ENCODE measurements around the gene PTGES2.

PTGES2 gene

GRCh38 chr9:128103589-128103962 is 24.0 kb downstream of the PTGES2 start:
- DNase-seq (ENCODE audit: low spot score): no peak

- DNase-seq (ENCODE audit: low spot score): peak; percentile 77
These were observed 24.5 kb downstream of the PTGES2 start for GRCh38 chr9:128102861-128103588.

GRCh38 chr9:128102196-128102595 is 25.3 kb downstream of the PTGES2 start:
- no peak for DNase-seq (ENCODE audit: low spot score)

- no peak for DNase-seq (ENCODE audit: low spot score)
These were observed 25.8 kb downstream of the PTGES2 start for GRCh38 chr9:128101690-128102089.

DNA sequence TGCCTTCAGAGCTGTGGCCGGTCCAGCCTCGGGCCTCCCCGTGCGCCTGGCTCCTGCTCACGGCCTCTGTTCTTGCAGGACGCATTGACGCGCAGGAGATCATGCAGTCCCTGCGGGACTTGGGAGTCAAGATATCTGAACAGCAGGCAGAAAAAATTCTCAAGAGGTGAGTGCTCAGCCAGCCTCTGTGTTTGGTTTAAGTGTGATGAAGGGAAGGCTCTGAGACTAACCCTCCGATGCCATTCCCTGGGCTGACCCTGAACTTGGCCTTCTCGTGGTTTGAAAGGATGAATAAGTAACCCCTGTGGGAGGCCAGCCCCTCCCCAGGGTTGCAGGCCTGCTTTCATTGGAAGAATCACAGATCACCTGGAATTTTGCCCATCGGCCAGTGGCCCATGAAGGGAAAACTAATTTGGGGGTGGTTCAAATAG is 26.3 kb downstream of the PTGES2 start:
- DNase-seq (ENCODE audit: low spot score): no peak

GRCh38 chr9:128100581-128100980 is 26.9 kb downstream of the PTGES2 start:
- no peak for DNase-seq (ENCODE audit: low spot score)

DNA sequence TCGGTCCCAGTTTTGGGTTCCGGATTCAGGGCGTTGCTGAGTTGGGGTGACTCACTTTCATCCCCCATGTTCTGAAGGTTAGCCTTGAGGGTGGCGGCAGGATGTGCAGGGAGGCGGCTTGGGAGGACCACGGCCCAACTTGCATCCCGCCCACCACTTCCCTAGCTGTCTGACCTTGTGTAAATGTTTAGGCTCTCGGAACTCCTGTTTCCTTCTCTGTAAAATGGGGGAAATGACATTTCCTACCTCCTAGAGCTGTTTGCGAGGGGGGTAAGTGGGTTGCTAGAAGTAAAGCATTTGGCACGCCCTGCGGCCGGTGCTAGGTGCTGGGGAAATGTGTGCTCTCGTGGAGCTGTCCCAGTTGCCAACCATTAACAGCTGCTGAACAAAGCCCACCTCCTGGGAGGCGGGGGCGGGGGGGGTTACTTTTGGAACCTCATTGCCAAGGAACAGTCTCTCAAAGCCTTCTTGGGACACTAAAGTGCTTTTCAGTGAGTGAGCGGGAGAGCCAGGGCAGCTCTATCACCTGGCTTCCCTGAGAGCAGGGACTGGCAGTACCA is 27.5 kb downstream of the PTGES2 start:
- DNase-seq (ENCODE audit: low spot score): no peak

GRCh38 chr9:128099231-128099931 is 28.1 kb downstream of the PTGES2 start:
- no peak for DNase-seq (ENCODE audit: low spot score)

GRCh38 chr9:128098297-128099230 is 29.0 kb downstream of the PTGES2 start:
- DNase-seq (ENCODE audit: low spot score): peak; percentile 86

GRCh38 chr9:128097543-128098296 is 29.8 kb downstream of the PTGES2 start:
- no peak for DNase-seq (ENCODE audit: low spot score)

- DNase-seq (ENCODE audit: low spot score): no peak
These were observed 30.7 kb downstream of the PTGES2 start for GRCh38 chr9:128096616-128097536.

DNA sequence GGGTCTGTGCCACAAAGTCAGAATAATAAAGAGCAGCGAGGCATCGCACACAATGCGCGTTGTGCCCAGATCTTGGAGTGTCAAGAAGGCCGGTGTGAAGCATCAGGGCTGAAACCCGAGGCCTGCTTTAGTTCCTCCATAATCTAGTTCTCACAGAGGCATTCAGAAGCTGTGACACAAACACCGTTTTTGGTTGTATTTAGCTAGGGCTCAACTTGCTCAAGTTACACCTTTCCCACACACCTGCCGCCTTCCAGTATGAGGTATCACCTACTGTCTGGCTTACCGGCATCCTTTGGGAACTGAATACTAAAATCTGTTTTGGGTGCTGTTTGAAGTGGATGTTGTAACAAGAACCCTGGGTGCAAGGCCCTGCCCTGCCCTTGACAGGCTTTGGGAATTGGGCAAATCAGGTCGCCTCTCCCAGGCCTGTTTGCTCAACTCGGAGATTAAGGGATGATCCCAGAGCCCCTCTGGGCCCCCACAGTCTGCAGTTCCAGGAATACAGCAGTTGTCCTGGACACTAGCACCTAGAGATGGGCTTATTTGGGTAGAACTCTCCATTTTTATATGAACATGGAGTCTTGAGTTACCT is 32.5 kb downstream of the PTGES2 start:
- DNase-seq (ENCODE audit: low spot score): no peak

- peak; percentile 39 for DNase-seq (ENCODE audit: low spot score)
These were observed 33.2 kb downstream of the PTGES2 start for GRCh38 chr9:128094166-128094949.

DNA sequence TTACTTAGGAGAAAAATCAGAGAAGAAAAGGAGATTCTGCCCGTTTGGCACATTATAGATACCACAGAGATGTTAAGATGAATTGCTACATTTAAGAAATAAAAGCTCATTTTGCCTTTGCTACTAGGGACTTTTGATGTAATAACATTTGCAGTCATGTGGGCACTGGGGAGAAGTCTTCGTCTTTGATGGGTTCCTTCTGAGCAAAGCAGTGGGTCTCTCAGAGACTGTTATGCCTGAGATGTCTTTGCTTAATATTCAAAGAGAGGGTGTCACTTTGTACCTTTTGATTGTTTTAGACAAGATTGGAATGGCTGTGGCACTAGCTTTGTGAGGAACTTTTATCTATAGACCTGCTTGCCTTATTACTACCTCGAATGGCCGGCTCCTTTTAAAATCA is 34.5 kb downstream of the PTGES2 start:
- no peak for DNase-seq (ENCODE audit: low spot score)

DNA sequence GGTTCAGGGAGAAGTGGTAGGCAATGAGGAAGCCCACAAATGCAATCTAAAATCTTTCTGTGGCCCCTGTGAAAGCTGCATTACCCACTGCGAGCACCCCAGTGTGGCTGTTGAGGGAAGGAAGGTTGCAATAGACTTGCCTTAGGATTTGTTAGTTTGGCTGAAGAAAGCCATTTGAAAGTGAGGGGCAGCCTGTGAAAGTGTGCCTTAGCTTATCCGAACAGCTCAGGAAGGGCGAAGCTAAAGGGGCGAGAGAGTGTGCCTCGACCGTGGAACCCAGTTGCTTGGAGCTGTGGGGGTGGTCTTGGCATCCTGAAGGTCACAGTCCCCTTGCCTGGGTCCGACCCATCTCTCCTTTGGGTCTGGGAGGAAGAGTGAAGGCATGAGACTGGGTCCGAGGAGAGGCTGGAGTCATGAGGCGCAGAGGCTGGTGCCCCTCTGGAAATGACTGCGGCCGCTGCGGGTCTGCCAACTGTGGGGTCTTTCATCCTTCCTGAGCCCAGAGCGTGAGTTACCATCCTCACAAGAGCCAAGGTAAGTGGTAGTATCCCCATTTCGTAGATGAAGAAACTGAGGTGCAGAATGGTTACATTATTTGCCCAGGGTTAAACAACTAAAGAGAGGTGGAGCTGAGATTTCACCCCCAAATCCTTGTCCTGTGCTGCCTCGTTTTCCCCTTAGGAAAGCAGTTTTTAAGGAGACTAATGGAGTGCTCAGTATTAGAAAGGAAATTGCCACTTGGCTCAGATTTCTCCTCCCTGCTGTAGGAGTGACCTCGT is 35.1 kb downstream of the PTGES2 start:
- no peak for DNase-seq (ENCODE audit: low spot score)

GRCh38 chr9:128091571-128091970 is 36.0 kb downstream of the PTGES2 start:
- DNase-seq (ENCODE audit: low spot score): no peak

DNA sequence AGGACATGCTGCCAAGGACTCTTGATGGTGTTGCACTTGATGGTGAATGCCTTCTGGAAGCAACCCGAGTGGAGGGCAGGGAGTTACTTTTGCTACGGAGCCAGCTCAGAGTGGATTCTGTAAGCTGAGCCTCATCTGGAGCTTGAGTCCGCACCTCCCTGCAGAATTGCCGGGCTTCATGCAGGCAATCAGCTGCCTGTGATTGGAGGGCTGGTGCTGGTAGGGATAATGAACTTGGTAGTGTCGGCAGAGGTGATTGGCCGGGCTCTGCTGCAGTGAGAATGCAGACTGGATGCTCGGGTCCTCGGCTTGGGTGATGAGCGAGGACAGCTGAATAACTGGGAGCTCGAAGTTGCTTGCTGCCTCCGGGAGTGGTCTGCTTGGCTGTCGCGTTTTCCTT is 36.4 kb downstream of the PTGES2 start:
- no peak for DNase-seq (ENCODE audit: low spot score)

- no peak for DNase-seq (ENCODE audit: low spot score)
These were observed 38.2 kb downstream of the PTGES2 start for GRCh38 chr9:128089299-128089698.
